Measurements from ENCODE around the gene USP15. TPM values are rescaled to one million over a fixed set of nuclear protein-coding genes. Genes with fewer than 3 reads are reported as not detected.

USP15 gene
- total RNA-seq, 2 donors from 2014 or later: 41.1 to 49.7 TPM

DNA sequence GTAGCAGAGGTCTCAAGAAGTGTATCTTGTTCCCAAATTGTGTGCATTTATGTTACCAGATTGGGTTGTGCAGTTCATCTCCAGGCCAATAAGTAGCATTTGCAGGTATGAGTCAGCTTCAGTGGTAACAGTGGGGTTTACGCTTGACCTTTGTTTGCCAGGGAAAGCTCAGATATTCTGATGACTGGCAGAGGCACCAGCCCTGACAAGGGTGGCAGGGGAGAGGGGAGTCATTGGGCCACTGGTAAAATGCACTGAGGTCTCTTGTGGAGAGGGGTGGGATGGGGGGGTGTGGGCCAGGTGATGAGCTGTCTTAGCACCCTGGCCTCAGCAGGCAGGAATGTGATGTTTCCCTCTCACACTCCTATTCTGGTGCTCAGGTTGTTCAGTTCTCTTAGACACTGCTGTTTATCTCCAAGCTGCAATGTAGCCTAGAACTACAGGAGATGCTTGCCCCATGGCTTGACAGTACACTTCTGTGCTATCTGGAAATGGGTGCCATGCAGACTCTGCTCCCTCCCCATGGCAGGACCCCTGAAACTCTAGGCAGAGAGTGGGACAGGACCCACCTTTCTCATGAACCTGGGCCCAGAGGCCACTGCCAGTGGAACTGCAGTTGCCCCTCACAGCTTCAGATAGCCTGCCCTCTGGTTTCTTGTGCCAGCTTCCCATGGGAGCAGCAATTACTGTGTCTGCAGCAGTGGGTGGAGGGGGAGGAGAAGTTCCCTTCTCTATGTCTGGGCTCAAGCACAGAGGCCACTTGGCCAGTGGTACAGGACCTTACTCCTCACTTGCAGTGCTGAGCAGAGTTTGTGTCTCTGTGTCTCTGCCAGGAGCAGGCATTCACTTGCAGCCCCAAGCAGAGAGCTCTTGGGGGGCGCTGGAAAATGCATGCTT, 31.9 kb downstream of the USP15 start:
- TF ChIP-seq, protein P1, sequence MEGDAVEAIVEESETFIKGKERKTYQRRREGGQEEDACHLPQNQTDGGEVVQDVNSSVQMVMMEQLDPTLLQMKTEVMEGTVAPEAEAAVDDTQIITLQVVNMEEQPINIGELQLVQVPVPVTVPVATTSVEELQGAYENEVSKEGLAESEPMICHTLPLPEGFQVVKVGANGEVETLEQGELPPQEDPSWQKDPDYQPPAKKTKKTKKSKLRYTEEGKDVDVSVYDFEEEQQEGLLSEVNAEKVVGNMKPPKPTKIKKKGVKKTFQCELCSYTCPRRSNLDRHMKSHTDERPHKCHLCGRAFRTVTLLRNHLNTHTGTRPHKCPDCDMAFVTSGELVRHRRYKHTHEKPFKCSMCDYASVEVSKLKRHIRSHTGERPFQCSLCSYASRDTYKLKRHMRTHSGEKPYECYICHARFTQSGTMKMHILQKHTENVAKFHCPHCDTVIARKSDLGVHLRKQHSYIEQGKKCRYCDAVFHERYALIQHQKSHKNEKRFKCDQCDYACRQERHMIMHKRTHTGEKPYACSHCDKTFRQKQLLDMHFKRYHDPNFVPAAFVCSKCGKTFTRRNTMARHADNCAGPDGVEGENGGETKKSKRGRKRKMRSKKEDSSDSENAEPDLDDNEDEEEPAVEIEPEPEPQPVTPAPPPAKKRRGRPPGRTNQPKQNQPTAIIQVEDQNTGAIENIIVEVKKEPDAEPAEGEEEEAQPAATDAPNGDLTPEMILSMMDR (IDR thresholded peaks at IDR 0.05): no peak
- Histone ChIP-seq H3K4me3 (no peak overlapping the region), H3K36me3 (peaks cover 23% of the 10 kb centered on the region), H3K9me3 (peaks cover 0 to 11% of the 10 kb centered on the region in 2 donors), H3K4me1 (peaks cover 0 to 24% of the 10 kb centered on the region in 2 donors), H3K27me3 (no peaks in the 10 kb centered on the region), H3K27ac (no peak overlapping the region)
- DNase-seq (ENCODE audit: low spot score): no peak

DNA sequence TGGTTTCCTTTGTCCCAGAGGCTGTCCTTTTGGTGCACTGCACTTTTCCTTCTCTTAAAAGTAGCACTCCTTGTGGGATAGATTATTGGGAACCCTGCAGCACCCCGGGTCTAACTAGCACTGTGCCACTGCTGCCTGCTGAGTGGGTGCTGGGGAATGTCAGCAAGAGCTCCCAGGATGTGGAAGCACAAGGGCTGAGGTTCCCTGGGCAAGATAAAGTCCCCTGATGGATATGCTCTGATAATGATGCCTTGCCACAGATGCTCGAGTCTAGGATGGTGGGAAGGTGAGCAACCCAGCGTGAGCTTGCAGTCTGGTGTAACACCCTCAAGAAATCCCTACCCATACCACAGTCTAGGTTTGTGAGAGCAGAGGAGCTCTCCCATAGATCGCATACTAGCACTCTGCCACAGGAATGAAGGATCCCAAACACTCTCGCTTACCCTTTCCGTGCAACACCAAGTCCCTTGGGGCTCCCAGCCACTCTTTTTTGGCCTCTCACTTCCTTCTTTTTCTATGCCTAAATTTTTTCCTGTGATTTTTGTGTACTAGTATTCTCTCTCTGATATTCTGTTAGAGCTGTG, 32.6 kb downstream of the USP15 start:
- no peak for DNase-seq (ENCODE audit: low spot score)
- H3K27me3 ChIP-seq: no peaks in the 10 kb centered on the region
- no peak overlapping the region for H3K27ac ChIP-seq
- TF ChIP-seq, protein P1 (IDR thresholded peaks at IDR 0.05): no peak
- H3K4me1 ChIP-seq: peaks cover 0 to 24% of the 10 kb centered on the region in 2 donors
- H3K36me3 ChIP-seq: peaks cover 30% of the 10 kb centered on the region
- peaks cover 0 to 11% of the 10 kb centered on the region in 2 donors for H3K9me3 ChIP-seq
- no peak overlapping the region for H3K4me3 ChIP-seq

DNA sequence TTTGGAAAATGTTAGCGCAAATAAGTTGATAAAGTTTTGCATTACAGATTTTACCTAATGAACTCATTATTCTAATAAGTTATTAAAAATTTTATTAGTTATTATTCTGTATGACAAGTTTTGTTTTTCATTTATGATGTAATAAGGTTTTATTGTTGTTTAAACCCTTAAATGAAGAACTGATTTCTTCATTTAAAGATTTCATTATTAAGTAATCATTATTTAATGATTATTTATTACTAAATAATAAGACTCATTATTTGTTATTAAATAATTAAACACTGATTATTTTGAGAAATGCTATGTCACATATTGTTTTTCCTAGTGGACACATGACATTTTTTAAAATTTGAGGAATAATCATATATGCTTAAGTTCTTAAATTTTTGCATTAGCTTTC, 34.2 kb downstream of the USP15 start:
- no peak for DNase-seq (ENCODE audit: low spot score)
- peaks cover 36% of the 10 kb centered on the region for H3K36me3 ChIP-seq
- H3K27me3 ChIP-seq: no peaks in the 10 kb centered on the region
- H3K4me3 ChIP-seq: no peak overlapping the region
- peaks cover 0 to 24% of the 10 kb centered on the region in 2 donors for H3K4me1 ChIP-seq
- TF ChIP-seq, protein P1 (IDR thresholded peaks at IDR 0.05): no peak
- H3K9me3 ChIP-seq: peaks cover 0 to 11% of the 10 kb centered on the region in 2 donors
- no peak overlapping the region for H3K27ac ChIP-seq

DNA sequence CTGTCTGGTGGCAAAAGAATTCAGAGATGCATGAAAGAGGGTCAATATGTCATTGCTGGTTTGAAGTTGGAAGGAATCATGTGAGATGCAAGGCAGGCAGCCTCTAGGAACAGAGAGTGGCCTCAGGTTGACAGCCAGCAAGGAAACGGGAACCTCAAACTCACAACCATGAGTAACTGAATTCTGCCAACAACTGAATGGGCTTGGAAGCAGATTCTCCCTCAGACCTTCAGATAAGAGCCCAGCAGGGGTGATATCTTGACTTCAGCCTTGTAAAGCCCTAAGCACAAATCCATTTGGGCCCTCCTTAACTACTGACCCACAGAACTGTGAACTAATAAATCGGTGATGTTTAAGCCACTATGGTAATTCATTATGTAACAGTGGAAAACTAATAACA, 35.8 kb downstream of the USP15 start:
- TF ChIP-seq, protein P1 (IDR thresholded peaks at IDR 0.05): no peak
- Histone ChIP-seq H3K27ac (no peak overlapping the region), H3K36me3 (peaks cover 36% of the 10 kb centered on the region), H3K4me1 (peaks cover 0 to 33% of the 10 kb centered on the region in 2 donors), H3K4me3 (no peak overlapping the region), H3K9me3 (peaks cover 0 to 1% of the 10 kb centered on the region in 2 donors), H3K27me3 (no peaks in the 10 kb centered on the region)
- no peak for DNase-seq (ENCODE audit: low spot score)

DNA sequence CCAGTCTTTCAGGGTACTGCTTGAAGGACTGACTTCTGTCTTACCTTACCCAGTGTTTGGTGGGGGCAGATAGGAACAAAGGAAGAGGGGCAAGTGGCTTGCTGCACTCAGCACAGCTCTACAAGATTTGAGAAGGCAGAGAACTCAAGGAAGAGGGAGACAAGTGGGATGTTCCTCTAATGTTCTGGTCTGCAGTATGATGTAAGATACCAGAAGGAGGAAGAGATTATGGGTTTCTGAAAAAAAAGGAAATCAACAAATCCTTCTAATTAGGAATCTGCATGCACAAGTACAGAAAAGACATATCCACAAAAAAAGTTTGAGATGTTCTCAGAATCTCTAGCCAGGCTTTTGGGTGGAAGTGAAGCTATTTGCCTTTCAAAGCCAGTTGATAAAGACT, 37.1 kb downstream of the USP15 start:
- no peaks in the 10 kb centered on the region for H3K9me3 ChIP-seq
- peaks cover 0 to 27% of the 10 kb centered on the region in 2 donors for H3K4me1 ChIP-seq
- no peak overlapping the region for H3K4me3 ChIP-seq
- DNase-seq (ENCODE audit: low spot score): no peak
- no peak overlapping the region for H3K27ac ChIP-seq
- no peaks in the 10 kb centered on the region for H3K27me3 ChIP-seq
- TF ChIP-seq, protein P1 (IDR thresholded peaks at IDR 0.05): no peak
- peaks cover 36% of the 10 kb centered on the region for H3K36me3 ChIP-seq

Measured in right atrium auricular region (tissue), 2 donors.